H9 (cell line): Measurements from ENCODE around the gene HOXD13. TPM values are rescaled to one million over a fixed set of nuclear protein-coding genes. Genes with fewer than 3 reads are reported as not detected.

ENCODE experiments used
- DNase-seq: peaks from one replicate; pipeline ENCODE4 v3.0.0-alpha.2; 2017
- H2AFZ ChIP-seq: one replicate; pipeline ENCODE4 v1.6.1; 2013; ENCODE audit warnings: mild to moderate bottlenecking, low read length, control low read depth, moderate library complexity
- H2AK5ac ChIP-seq: 2 replicates; pipeline ENCODE4 v1.6.1; 2013; ENCODE audit warnings: low read length, control low read depth, mixed read lengths; ENCODE audit not compliant: insufficient read length
- H2BK120ac ChIP-seq: one replicate; pipeline ENCODE4 v1.6.1; 2013; ENCODE audit warnings: low read depth, mild to moderate bottlenecking, low read length, control low read depth, inconsistent platforms; ENCODE audit not compliant: poor library complexity, severe bottlenecking
- H2BK12ac ChIP-seq: 2 replicates; pipeline ENCODE4 v1.6.1; 2013; ENCODE audit warnings: low read length, control low read depth, mixed read lengths, low read depth; ENCODE audit not compliant: insufficient read length
- H2BK15ac ChIP-seq: 2 replicates; pipeline ENCODE4 v1.6.1; 2013; ENCODE audit warnings: low read depth, low read length, control low read depth
- H2BK20ac ChIP-seq: one replicate; pipeline ENCODE4 v1.6.1; 2013; ENCODE audit warnings: low read depth, mild to moderate bottlenecking, low read length, control low read depth, inconsistent platforms; ENCODE audit not compliant: poor library complexity, severe bottlenecking
- H2BK5ac ChIP-seq: 2 replicates; pipeline ENCODE4 v1.6.1; 2013; ENCODE audit warnings: low read length, control low read depth, mixed read lengths; ENCODE audit not compliant: insufficient read length
- H3K14ac ChIP-seq: 2 replicates; pipeline ENCODE4 v1.6.1; 2013; ENCODE audit warnings: low read length, control low read depth; ENCODE audit not compliant: insufficient read depth
- H3K18ac ChIP-seq: 2 replicates; pipeline ENCODE4 v1.6.1; 2013; ENCODE audit warnings: low read depth, mild to moderate bottlenecking, mixed read lengths, low read length, control low read depth; ENCODE audit not compliant: insufficient read length
- H3K23ac ChIP-seq: 2 replicates; pipeline ENCODE4 v1.6.1; 2013; ENCODE audit warnings: low read length, control low read depth, mixed read lengths, low read depth; ENCODE audit not compliant: insufficient read length
- H3K23me2 ChIP-seq: 2 replicates; pipeline ENCODE4 v1.6.1; 2013; ENCODE audit warnings: low read depth, mild to moderate bottlenecking, mixed read lengths, low read length, control low read depth; ENCODE audit not compliant: insufficient read length, poor library complexity, severe bottlenecking
- H3K27ac ChIP-seq: 2 replicates; pipeline ENCODE4 v1.5.1; 2013; ENCODE audit warnings: low read length, control low read depth, mixed read lengths, low read depth; ENCODE audit not compliant: insufficient read length
- H3K27me3 ChIP-seq: 2 replicates; pipeline ENCODE4 v1.6.1; 2013; ENCODE audit warnings: low read length, control low read depth, inconsistent platforms; ENCODE audit not compliant: insufficient read depth
- H3K4ac ChIP-seq: 2 replicates; pipeline ENCODE4 v1.6.1; 2013; ENCODE audit warnings: low read depth, mild to moderate bottlenecking, control low read depth, inconsistent platforms, low read length, moderate library complexity
- H3K4me1 ChIP-seq: 2 replicates; pipeline ENCODE4 v1.6.1; 2013; ENCODE audit warnings: low read length, control low read depth, inconsistent platforms; ENCODE audit not compliant: insufficient read depth
- H3K4me2 ChIP-seq: 2 replicates; pipeline ENCODE4 v1.6.1; 2013; ENCODE audit warnings: low read length, control low read depth, mixed read lengths; ENCODE audit not compliant: insufficient read length, insufficient read depth
- H3K56ac ChIP-seq: 2 replicates; pipeline ENCODE4 v1.6.1; 2013; ENCODE audit warnings: low read depth, mild to moderate bottlenecking, mixed read lengths, low read length, control low read depth; ENCODE audit not compliant: insufficient read length
- H3K79me1 ChIP-seq: 2 replicates; pipeline ENCODE4 v1.6.1; 2013; ENCODE audit warnings: low read depth, mild to moderate bottlenecking, moderate library complexity, low read length, control low read depth, inconsistent platforms; ENCODE audit not compliant: insufficient read depth, poor library complexity, severe bottlenecking
- H3K79me2 ChIP-seq: 2 replicates; pipeline ENCODE4 v1.6.1; 2013; ENCODE audit warnings: low read length, control low read depth, inconsistent platforms; ENCODE audit not compliant: insufficient read depth
- H3K9ac ChIP-seq: 2 replicates; pipeline ENCODE4 v1.6.1; 2013; ENCODE audit warnings: low read length, control low read depth, mixed read lengths; ENCODE audit not compliant: insufficient read length; ENCODE audit errors: extremely low read depth
- H3K9me3 ChIP-seq: one replicate; pipeline ENCODE4 v1.6.1; 2013; ENCODE audit warnings: low read depth, low read length, inconsistent platforms; ENCODE audit not compliant: control insufficient read depth
- H3T11ph ChIP-seq: one replicate; pipeline ENCODE4 v1.6.1; 2013; ENCODE audit warnings: mild to moderate bottlenecking, low read length, control low read depth, inconsistent platforms
- H4K20me1 ChIP-seq: one replicate; pipeline ENCODE4 v1.6.1; 2013; ENCODE audit not compliant: control insufficient read depth, insufficient read length, insufficient read depth
- H4K5ac ChIP-seq: 2 replicates; pipeline ENCODE4 v1.6.1; 2013; ENCODE audit warnings: low read depth, mild to moderate bottlenecking, mixed read lengths, low read length, control low read depth; ENCODE audit not compliant: insufficient read length
- H4K8ac ChIP-seq: replicated peaks from 2 replicates; pipeline ENCODE4 v1.6.1; 2013; ENCODE audit warnings: low read length, control low read depth, mixed read lengths, low read depth; ENCODE audit not compliant: insufficient read length
- H4K91ac ChIP-seq: 2 replicates; pipeline ENCODE4 v1.6.1; 2013; ENCODE audit warnings: low read depth, mild to moderate bottlenecking, moderate library complexity, mixed read lengths, low read length, control low read depth; ENCODE audit not compliant: insufficient read length
- H3K27ac Mint-ChIP-seq, 3 experiments: 2 replicates in 2 of 3; 3 replicates in 1 of 3; pipeline ENCODE4 v1.8.0; 2020 to 2021; ENCODE audit warnings: mixed read lengths in 3 of 3, mild to moderate bottlenecking in 1 of 3, moderate library complexity in 1 of 3
- H3K27me3 Mint-ChIP-seq: 2 replicates; pipeline ENCODE4 v1.8.0; 2021; ENCODE audit warnings: low read depth, mild to moderate bottlenecking, moderate library complexity, mixed read lengths
- H3K36me3 Mint-ChIP-seq, 3 experiments: 2 replicates in 2 of 3; 3 replicates in 1 of 3; pipeline ENCODE4 v1.8.0; 2020 to 2021; ENCODE audit warnings: low read depth in 3 of 3, mixed read lengths in 3 of 3; ENCODE audit not compliant: insufficient read depth in 1 of 3
- H3K4me1 Mint-ChIP-seq, 2 experiments: 2 replicates each; pipeline ENCODE4 v1.8.0; 2020; ENCODE audit warnings: mixed read lengths in 2 of 2
- H3K4me3 Mint-ChIP-seq, 2 experiments: 2 replicates in 1 of 2; 3 replicates in 1 of 2; pipeline ENCODE4 v1.8.0; 2020 to 2021; ENCODE audit warnings: mild to moderate bottlenecking in 2 of 2, mixed read lengths in 2 of 2, moderate library complexity in 1 of 2
- H3K9me3 Mint-ChIP-seq, 2 experiments: 2 replicates in 1 of 2; 3 replicates in 1 of 2; pipeline ENCODE4 v1.8.0; 2020; ENCODE audit warnings: mild to moderate bottlenecking in 2 of 2, mixed read lengths in 2 of 2, moderate library complexity in 1 of 2
- CTCF ChIP-seq: fragments of 200-600 bp; sonication (generic); conservative IDR thresholded peaks from 3 replicates; pipeline ENCODE4 v1.8.0; 2021; ENCODE audit warnings: antibody characterized with exemption, mild to moderate bottlenecking
- WGBS: extraction: QIAGEN DNeasy Blood & Tissue Kit; methylation state at CpG from one replicate; pipeline ENCODE4 v1.1.7; 2013; ENCODE audit warnings: missing lambda C conversion rate, low lambda C conversion rate, mixed read lengths; ENCODE audit not compliant: insufficient read length; ENCODE audit errors: extremely low coverage; 5-methylcytosine and 5-hydroxymethylcytosine counted together
- total RNA-seq: library from RNA; stranded (reverse); gene quantifications from 2 replicates; pipeline ENCODE4 v1.2.1, GENCODE V29; 2021

The HOXD13 gene
- total RNA-seq, 1 experiment from 2014 or later: not detected

- Histone ChIP-seq H2AFZ (no peak overlapping the region), H3K9me3 (no peaks in the 10 kb centered on the region), H2AK5ac (no peak overlapping the region), H3K14ac (no peak overlapping the region), H3K79me2 (no peaks in the 10 kb centered on the region), H3K79me1 (no peaks in the 10 kb centered on the region), H4K5ac (no peak overlapping the region), H2BK20ac (no peak overlapping the region), H3K4me1 (peaks cover 3% of the 10 kb centered on the region; the same call in 1 of the 2 replicates), H3K9ac (no peak overlapping the region), H3K4ac (no peak overlapping the region), H3K56ac (no peak overlapping the region), H3T11ph (no peak overlapping the region), H2BK5ac (no peak overlapping the region), H3K23ac (no peak overlapping the region), H2BK15ac (no peak overlapping the region), H3K18ac (no peak overlapping the region), H4K91ac (no peak overlapping the region), H2BK120ac (no peak overlapping the region), H3K27me3 (peaks cover 94% of the 10 kb centered on the region), H3K23me2 (peaks cover 5% of the 10 kb centered on the region), H4K20me1 (no peaks in the 10 kb centered on the region), H3K27ac (no peak overlapping the region), H4K8ac (no peak overlapping the region), H2BK12ac (no peak overlapping the region), H3K4me2 (no peak overlapping the region)
- Mint-ChIP-seq H3K4me1 (peaks cover 28 to 47% of the 10 kb centered on the region in 2 experiments), H3K27me3 (peaks cover 100% of the 10 kb centered on the region), H3K4me3 (no peak overlapping the region; a peak in 1 of 5 replicates), H3K36me3 (no peaks in the 10 kb centered on the region; a peak in 2 of 7 replicates), H3K27ac (no peak overlapping the region), H3K9me3 (peaks cover 5 to 19% of the 10 kb centered on the region in 2 experiments)
- no peak for DNase-seq
- no peak for TF ChIP-seq CTCF
- no CpG with 5 or more reads among the region's 7 CpGs for WGBS
Observed at GRCh38 chr2:176102309-176102866, 9.9 kb downstream of the HOXD13 start.
